Measurements from ENCODE around the gene RUNX2.
A peak's percentile ranks its signal among the peaks of the same experiment; 100 is the strongest.

Gene RUNX2

GRCh38 chr6:45411959-45412358 lies 83.8 kb downstream of the RUNX2 start:
- DNase-seq (ENCODE audit: low read depth in 3 of 3), result no peak

- DNase-seq (ENCODE audit: low read depth in 3 of 3), result no peak
Observed at GRCh38 chr6:45415315-45415714, 87.2 kb downstream of the RUNX2 start.

- no peak for DNase-seq (ENCODE audit: low read depth in 3 of 3)
Observed at GRCh38 chr6:45415788-45416518, 87.8 kb downstream of the RUNX2 start.

- DNase-seq (ENCODE audit: low read depth in 3 of 3), result no peak
Observed at GRCh38 chr6:45416700-45417099, 88.6 kb downstream of the RUNX2 start.

GRCh38 chr6:45417436-45417835 lies 89.3 kb downstream of the RUNX2 start:
- DNase-seq (ENCODE audit: low read depth in 3 of 3), result no peak

GRCh38 chr6:45419571-45420082 lies 91.5 kb downstream of the RUNX2 start:
- peak in 2 of 3 experiments; percentile 31 to 46 for DNase-seq (ENCODE audit: low read depth in 3 of 3)

- DNase-seq (ENCODE audit: low read depth in 3 of 3), result peak in 2 of 3 experiments; percentile 20 to 30
Observed at GRCh38 chr6:45420083-45420908, 92.2 kb downstream of the RUNX2 start.

- DNase-seq (ENCODE audit: low read depth in 3 of 3), result no peak
Observed at GRCh38 chr6:45420909-45421708, 93.0 kb downstream of the RUNX2 start.

GRCh38 chr6:45421709-45422502 lies 93.8 kb downstream of the RUNX2 start:
- peak in 2 of 3 experiments; percentile 18 to 28 for DNase-seq (ENCODE audit: low read depth in 3 of 3)

GRCh38 chr6:45422503-45423110 lies 94.5 kb downstream of the RUNX2 start:
- peak in 2 of 3 experiments; percentile 26 to 36 for DNase-seq (ENCODE audit: low read depth in 3 of 3)

GRCh38 chr6:45423111-45423823 lies 95.1 kb downstream of the RUNX2 start:
- DNase-seq (ENCODE audit: low read depth in 3 of 3), result peak in 1 of 3 experiments; percentile 33

- DNase-seq (ENCODE audit: low read depth in 3 of 3), result no peak
Observed at GRCh38 chr6:45423824-45424450, 95.8 kb downstream of the RUNX2 start.

GRCh38 chr6:45424451-45424861 lies 96.3 kb downstream of the RUNX2 start:
- no peak for DNase-seq (ENCODE audit: low read depth in 3 of 3)

GRCh38 chr6:45426251-45426650 lies 98.1 kb downstream of the RUNX2 start:
- DNase-seq (ENCODE audit: low read depth in 3 of 3), result no peak

- no peak for DNase-seq (ENCODE audit: low read depth in 3 of 3)
Observed at GRCh38 chr6:45427726-45428125, 99.6 kb downstream of the RUNX2 start.

- DNase-seq (ENCODE audit: low read depth in 3 of 3), result no peak
Observed at GRCh38 chr6:45428727-45429126, 100.6 kb downstream of the RUNX2 start.

- DNase-seq (ENCODE audit: low read depth in 3 of 3), result no peak
Observed at GRCh38 chr6:45430590-45431202, 102.6 kb downstream of the RUNX2 start.

GRCh38 chr6:45431317-45432065 lies 103.4 kb downstream of the RUNX2 start:
- no peak for DNase-seq (ENCODE audit: low read depth in 3 of 3)

Measured in stimulated activated CD4-positive, alpha-beta T cell treated with anti-CD3 and anti-CD28 coated beads, TNF-alpha, amount 100 ng/mL, for 4 hours (primary cell).